ENCODE data around the gene MCM5. TPM values are rescaled to one million over a fixed set of nuclear protein-coding genes. Genes with fewer than 3 reads are reported as not detected.
A peak's percentile ranks its signal among the peaks of the same experiment; 100 is the strongest.

MCM5 gene
- 112 TPM for polyA plus RNA-seq (2012; ENCODE audit: low read depth, missing spikeins)

DNA sequence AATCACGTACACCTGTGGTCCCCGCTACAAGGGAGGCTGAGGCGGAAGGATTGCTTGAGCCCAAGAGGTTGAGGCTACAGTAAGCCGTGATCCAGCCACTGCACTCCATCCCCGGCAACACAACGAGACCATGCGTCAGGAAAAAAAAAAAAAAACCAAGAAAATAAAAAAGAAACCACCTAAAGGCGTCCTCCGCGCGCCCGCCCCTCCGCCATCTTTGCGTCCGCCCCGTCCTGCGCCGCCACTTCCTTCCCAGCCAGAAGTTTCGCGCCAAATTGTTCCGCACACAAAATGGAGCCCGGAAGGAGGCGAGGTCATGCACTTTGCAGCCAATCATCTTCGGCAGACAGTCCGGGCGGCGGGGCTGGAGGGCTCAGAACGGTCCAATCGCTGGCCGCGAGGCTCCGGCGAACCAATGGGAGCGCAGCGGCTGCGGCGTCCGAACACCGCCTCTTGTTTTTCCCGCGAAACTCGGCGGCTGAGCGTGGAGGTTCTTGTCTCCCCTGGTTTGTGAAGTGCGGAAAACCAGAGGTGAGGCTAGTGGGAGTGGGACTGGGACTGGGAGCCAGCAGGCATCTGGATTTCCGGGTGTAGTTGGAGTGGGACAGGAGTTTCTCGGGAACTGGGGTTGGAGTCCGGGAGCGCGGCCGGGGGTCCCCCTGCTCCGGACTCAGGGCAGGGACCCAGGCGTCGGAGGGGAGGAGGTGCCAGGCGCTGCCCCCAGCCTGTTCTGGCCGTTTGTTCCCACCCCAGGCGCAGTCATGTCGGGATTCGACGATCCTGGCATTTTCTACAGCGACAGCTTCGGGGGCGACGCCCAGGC, at the start of gene MCM5:
Gene MCM5, plus strand, starts transcription at position 463 of the 823 bp plus-strand sequence. Its CDS starts 299 bp downstream, at position 762.
- DNase-seq (ENCODE audit: insufficient read length, low spot score) = peak; percentile 97
- peak; percentile 98 for FAIRE-seq
- peak; percentile 75 for TF ChIP-seq POLR2A (IDR thresholded peaks at IDR 0.05; ENCODE audit: low read depth, low read length)
- TF ChIP-seq PAX5 (IDR thresholded peaks at IDR 0.05; ENCODE audit: insufficient read depth, low read length, severe bottlenecking) = no peak
- peak; percentile 82 for TF ChIP-seq TAF1 (IDR thresholded peaks at IDR 0.05; ENCODE audit: low read depth, low read length)
- TF ChIP-seq POU2F2 (IDR thresholded peaks at IDR 0.05; ENCODE audit: low read depth, low read length) = no peak
- peak; percentile 82 for TF ChIP-seq POLR2AphosphoS5 (IDR thresholded peaks at IDR 0.05; ENCODE audit: low read depth, low read length)
- peak; percentile 79 for TF ChIP-seq SPI1 (IDR thresholded peaks at IDR 0.05; ENCODE audit: low read depth, low read length)

DNA sequence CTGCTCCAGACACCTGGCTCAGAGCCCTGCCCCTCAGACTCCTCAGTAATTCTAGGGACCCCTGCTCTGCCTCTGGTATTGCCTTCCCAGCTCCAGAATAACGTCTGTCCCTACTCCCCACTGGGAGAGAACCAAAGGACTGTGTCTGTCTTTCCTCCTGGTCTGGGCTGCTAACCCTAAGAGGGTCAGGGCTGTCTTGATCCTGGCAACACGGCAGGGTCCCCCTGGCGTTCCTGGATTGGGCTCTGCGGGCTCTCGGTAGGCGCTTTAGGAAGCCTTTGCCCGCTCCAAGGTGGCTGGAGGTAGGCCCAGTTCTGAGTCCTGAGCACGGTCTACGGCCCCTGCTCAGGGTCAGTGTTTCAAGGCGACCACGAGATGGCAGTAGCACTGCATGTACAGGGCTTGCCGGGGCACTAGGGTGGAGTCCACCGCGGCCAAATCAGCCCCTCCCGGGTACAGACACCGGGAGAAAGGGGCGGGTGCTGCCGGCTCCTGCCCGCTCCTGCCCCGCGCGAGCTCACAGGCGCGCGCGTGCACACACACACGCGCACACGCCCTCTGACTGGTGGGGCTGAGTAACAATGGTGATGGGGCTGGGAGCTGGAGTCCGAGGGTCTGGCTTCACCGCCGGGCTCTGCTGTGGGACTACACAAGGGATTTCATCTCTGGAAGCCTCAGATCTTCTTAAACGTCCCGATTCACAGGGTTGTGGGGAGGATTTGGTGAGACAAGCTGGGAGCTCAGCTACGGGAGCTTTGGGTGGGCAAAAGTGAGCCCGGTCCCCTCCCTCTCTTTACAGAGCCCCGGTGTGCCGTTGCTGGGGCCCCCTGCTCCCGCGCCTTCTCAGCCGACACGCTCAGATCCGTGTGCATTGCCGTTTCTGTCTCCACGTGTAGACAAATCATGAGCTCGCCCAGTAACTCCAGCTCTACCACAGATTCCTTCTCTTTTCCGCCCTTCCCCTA, 49.1 kb upstream of the MCM5 start:
- DNase-seq (ENCODE audit: insufficient read length, low spot score) = peak; percentile 95
- peak; percentile 99 for FAIRE-seq
- peak; percentile 31; the same call in 1 of the 2 replicates for TF ChIP-seq POU2F2 (IDR thresholded peaks at IDR 0.05; ENCODE audit: low read depth, low read length)
- no peak; the same call in 1 of the 2 replicates for TF ChIP-seq POLR2A (IDR thresholded peaks at IDR 0.05; ENCODE audit: low read depth, low read length)
- no peak for TF ChIP-seq SPI1 (IDR thresholded peaks at IDR 0.05; ENCODE audit: low read depth, low read length)
- TF ChIP-seq PAX5 (IDR thresholded peaks at IDR 0.05; ENCODE audit: insufficient read depth, low read length, severe bottlenecking) = no peak
- 0 out of 2 replicates have a peak, but pooled peaks have one; percentile 29 for TF ChIP-seq TAF1 (IDR thresholded peaks at IDR 0.05; ENCODE audit: low read depth, low read length)

DNA sequence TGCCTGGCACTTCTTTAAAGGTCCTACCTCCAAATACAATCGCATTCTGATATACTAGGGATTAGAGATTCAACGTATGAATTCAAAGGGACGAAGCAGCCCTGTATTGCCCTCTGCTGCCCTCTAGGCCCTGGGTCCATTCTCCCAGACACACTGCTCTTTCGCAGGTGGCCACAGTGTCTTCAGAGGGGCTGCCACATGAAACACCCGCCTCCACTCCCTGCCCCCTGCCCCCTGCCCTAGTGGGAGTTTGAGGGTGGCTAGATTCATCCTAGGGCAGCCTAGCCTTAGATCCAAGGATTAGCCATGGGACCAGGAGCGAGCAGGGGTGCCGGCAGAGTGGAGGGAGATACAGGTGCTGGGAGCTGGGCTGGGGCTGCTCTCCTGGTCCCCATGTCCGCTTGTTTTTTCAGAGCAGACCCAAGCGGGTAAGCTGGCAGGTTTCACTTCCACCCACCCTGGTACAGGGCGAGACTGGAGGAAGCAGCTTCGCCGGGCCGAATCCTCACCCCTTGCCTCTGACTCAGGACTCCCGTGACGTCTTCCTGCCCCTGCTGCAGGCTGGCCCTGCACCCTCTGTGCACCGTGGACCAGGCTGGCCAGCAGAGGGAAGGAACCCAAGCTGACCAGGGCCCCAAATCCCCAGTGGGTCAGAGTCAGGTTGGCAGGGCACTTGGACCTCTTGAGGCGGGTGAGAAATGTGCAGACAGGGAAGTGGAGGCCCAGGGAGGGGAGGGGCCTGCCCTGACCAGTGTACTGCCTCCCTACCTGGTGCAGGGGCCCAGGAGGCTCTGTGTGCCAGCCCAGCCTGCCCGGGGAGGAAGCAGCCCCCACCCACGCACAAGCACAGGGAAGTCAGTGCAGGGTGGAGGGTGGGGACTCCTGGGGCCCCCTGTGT, 47.5 kb upstream of the MCM5 start:
- peak; percentile 93 for FAIRE-seq
- no peak for DNase-seq (ENCODE audit: insufficient read length, low spot score)
- TF ChIP-seq POU2F2 (IDR thresholded peaks at IDR 0.05; ENCODE audit: low read depth, low read length) = no peak
- TF ChIP-seq SPI1 (IDR thresholded peaks at IDR 0.05; ENCODE audit: low read depth, low read length) = peak; percentile 80
- no peak for TF ChIP-seq PAX5 (IDR thresholded peaks at IDR 0.05; ENCODE audit: insufficient read depth, low read length, severe bottlenecking)
- TF ChIP-seq POLR2A (IDR thresholded peaks at IDR 0.05; ENCODE audit: low read depth, low read length) = no peak

DNA sequence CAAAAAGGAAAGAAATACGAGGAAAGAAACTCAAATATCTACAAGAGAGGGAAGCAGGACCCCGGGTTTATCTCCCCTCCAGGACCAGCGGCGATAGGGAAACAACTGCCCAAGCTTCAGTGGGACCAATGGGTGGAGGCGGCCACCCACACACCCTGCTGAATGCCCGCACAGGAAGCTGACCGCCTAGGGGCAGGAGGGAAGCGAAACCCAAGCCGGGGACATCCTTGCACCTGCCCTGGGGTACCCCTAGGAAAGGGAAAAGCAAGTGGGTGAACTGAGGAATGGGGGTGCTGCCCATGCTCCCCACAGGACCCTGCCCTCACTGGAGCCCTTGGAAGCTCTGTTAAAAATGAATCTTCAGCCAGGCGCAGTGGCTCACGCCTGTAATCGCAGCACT, 46.6 kb upstream of the MCM5 start:
- TF ChIP-seq SPI1 (IDR thresholded peaks at IDR 0.05; ENCODE audit: low read depth, low read length) (peak; percentile 86), POLR2A (IDR thresholded peaks at IDR 0.05; ENCODE audit: low read depth, low read length) (no peak)
- DNase-seq (ENCODE audit: insufficient read length, low spot score) (no peak), FAIRE-seq (peak; percentile 85)

DNA sequence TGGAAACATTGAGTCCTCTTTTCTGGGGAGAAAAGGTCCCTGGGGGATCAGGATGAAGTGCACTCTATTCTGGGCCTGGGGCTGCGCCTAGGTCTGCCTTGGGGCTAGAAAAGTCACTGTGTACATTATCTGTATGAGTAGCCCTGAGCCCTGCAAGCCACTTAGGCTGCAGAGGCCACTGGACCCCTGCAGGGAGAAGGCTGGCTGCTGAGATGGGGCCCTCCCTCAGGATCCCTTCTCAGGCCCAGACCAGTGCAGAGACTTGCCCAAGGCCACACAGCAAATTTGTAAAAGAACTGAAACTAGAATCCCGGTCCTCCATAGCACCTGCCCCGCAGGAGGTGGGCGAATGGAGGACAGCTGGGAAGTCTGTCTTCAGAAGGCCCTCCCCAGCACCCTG, 45.9 kb upstream of the MCM5 start:
- FAIRE-seq = peak; percentile 26
- no peak for DNase-seq (ENCODE audit: insufficient read length, low spot score)
- no peak for TF ChIP-seq PAX5 (IDR thresholded peaks at IDR 0.05; ENCODE audit: insufficient read depth, low read length, severe bottlenecking)
- TF ChIP-seq SPI1 (IDR thresholded peaks at IDR 0.05; ENCODE audit: low read depth, low read length) = no peak
- no peak for TF ChIP-seq POLR2A (IDR thresholded peaks at IDR 0.05; ENCODE audit: low read depth, low read length)
- TF ChIP-seq POU2F2 (IDR thresholded peaks at IDR 0.05; ENCODE audit: low read depth, low read length) = no peak

DNA sequence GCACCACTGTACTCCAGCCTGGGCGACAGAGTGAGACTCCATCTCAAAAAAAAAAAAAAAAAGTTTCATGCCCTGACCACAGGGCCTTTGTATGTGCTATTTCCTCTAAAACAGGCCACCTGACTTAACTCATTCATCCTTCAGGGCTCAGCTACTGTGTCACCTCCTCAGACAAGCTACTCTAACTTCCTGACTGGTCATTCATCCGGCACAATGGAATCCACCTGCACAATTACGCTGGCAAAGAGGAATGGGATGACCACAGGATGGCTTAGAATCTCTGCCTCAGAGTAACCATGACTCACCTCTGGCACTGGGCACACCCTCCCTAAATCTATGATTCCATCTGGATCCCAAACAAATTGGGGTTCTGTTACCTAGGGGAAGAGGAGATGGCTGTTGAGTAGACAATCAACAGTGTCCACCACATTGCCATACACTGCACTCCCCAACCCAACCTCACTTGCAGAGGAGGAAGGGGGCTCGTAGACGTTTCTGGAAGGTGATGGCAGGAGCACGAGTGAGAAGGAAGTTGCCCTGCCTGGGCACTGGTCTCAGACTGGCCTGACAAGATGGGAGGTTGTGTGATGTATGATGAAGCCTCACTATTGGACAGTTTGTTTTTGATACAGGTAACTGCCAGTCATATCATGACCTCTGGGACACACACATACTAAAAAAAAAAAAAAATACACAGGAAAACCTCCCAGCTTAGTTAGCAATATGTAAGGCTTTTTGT, 41.9 kb upstream of the MCM5 start:
- no peak for DNase-seq (ENCODE audit: insufficient read length, low spot score)
- FAIRE-seq = no peak
- no peak for TF ChIP-seq POU2F2 (IDR thresholded peaks at IDR 0.05; ENCODE audit: low read depth, low read length)
- no peak for TF ChIP-seq POLR2A (IDR thresholded peaks at IDR 0.05; ENCODE audit: low read depth, low read length)
- no peak for TF ChIP-seq TAF1 (IDR thresholded peaks at IDR 0.05; ENCODE audit: low read depth, low read length)
- TF ChIP-seq POLR2AphosphoS5 (IDR thresholded peaks at IDR 0.05; ENCODE audit: low read depth, low read length) = no peak
- TF ChIP-seq SPI1 (IDR thresholded peaks at IDR 0.05; ENCODE audit: low read depth, low read length) = no peak
- TF ChIP-seq PAX5 (IDR thresholded peaks at IDR 0.05; ENCODE audit: insufficient read depth, low read length, severe bottlenecking) = no peak

DNA sequence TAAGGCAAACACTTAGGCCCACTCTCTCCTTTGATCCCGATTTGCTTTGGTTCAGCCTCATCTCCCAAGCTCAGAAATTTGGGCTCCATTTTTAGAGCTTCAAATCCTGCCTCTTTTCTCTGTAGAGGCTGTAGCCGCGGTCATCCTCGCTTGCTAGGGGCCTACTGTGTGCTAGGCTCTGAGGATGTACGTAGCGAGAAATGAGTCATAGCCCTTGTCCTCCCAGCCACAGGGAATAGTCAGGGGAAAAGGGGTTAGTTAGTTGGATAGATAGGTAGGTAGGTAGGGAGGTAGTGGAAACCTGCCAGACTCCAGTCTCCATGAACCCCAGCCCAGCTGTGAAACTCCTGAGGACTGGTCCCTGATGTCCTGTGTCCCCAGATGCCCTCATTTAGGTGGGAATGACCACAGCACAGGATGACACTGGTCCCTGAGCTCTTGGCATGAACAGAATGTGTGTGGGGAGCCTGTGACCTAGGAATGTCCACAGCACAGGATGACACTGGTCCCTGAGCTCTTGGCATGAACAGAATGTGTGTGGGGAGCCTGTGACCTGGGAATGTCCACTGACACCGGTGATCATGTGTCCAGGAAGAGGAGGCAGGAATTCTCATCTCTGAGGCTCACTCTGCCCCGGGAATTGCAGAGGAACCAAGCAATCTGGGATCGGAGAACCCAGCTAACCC, 40.4 kb upstream of the MCM5 start:
- no peak for FAIRE-seq
- no peak for DNase-seq (ENCODE audit: insufficient read length, low spot score)
- TF ChIP-seq SPI1 (IDR thresholded peaks at IDR 0.05; ENCODE audit: low read depth, low read length) = no peak
- no peak for TF ChIP-seq POLR2A (IDR thresholded peaks at IDR 0.05; ENCODE audit: low read depth, low read length)
- no peak for TF ChIP-seq POLR2AphosphoS5 (IDR thresholded peaks at IDR 0.05; ENCODE audit: low read depth, low read length)
- no peak for TF ChIP-seq TAF1 (IDR thresholded peaks at IDR 0.05; ENCODE audit: low read depth, low read length)
- no peak for TF ChIP-seq PAX5 (IDR thresholded peaks at IDR 0.05; ENCODE audit: insufficient read depth, low read length, severe bottlenecking)
- TF ChIP-seq POU2F2 (IDR thresholded peaks at IDR 0.05; ENCODE audit: low read depth, low read length) = no peak
